GM21526 (cell line): Measurements from ENCODE around the gene SMIM31.

Experiments
- ATAC-seq: cut with Tn5 transposase; IDR thresholded peaks from one replicate; pipeline ENCODE4 v1.9.1; 2021; ENCODE audit warnings: moderate library complexity; ENCODE audit not compliant: unreplicated experiment, low FRiP score

Gene SMIM31

DNA sequence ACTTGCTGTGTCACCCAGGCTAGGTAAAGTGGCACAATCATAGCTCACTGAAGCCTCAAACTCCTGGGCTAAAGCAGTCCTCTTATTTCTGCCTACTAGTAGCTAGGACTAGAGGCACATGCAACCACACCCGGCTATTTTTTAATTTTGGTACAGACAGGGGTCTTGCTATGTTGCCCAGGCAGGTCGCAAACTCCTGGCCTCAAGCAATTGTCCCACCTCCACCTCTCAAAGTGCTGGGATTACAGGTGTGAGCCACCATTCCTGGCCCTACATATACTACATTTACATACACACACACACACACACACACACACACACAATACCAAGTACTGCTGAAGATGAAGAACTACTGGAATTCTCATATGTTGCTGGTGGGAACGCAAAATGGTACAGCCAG, 26.9 kb downstream of the SMIM31 start:
- ATAC-seq: no peak

DNA sequence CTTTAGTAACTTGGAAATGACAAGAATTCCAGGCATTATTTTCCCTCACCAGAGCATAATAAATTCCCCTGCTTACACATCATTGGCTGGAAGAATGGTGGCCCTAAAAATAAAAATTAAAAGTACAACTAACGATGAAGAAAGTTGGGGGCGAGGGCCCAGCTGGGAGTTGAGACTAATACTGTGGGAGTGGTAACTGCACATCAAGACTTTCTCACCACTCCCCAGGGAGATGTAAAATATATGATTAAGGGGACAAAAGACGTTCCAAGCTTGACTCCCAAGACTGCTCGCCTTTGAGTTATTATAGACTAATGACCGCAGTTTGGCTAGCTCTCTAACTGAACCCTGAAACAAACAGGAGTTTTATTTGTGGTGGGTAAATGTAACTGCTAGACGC, 30.0 kb downstream of the SMIM31 start:
- no peak for ATAC-seq

DNA sequence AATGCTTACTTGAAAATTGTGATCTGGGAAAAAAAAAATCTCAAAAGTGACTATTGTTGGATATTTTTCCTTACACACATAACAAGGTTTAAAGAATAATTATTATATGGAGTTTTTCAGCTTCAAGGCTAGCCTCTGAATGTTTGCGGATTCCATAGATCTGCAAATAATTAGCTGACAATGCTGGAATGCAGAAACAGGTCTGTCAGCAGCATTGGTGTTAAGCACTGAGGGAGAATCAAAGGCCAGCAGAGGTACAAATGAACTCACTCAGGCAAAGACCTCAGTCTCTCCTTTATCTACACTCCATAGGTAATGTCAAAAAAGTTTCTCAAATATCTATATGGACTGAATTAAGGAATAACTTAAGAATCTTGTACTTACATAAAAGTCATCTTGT, 35.1 kb downstream of the SMIM31 start:
- no peak for ATAC-seq

DNA sequence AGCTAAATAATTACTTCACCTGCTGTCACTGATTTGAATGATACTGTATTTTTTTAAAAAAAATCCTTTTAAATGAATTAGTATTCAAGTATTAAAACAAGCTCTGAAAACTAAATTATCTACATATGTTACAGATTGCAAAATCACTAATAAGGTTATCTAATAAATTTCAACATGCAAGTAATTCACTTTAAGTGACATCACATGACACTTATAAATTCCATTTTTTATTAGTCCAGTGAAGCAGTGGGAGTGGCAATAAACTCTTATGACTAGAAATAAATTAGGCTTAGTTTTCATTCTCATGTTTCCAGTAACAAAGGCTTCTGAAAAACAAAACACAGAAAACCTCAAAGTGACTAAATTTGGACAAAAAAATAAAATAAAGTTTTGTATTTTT, 36.3 kb downstream of the SMIM31 start:
- ATAC-seq: no peak

DNA sequence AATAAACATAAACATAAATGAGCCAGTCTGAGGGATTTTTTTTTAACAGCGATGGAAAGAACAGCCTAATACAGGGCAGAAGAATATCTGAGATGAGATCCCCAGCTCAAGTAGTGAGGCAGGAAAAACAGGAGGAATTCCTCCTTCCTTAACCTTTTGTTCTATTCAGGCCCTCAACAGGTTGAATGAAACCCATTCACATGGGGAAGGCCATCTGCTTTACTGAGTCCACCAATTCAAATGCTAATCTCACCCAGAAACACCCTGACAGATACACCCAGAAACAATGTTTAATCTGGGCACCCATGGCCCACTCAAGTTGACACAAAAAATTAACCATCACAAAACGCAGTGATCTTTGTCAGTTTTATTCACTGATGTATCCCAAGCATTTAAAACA, 45.5 kb downstream of the SMIM31 start:
- ATAC-seq: no peak

DNA sequence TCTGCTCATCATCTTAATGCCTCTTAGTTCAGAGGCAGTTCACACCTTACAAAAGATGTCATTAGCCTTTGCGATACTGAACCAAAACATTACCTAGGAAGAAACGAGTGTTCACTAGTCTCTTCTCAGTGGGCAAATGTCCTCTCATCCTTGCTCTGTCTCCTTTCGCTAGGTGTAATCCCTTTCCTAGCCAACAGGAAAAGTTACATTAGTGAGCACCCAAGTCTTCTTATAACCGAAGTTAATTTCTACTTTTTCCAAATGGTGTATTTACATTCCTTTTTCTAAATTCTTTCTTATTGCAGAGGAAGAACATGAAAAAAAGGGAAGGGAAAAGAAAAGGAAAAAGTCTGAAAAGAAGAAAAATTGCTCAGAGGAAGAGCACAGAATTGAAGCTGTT, 46.9 kb downstream of the SMIM31 start:
- ATAC-seq: no peak

DNA sequence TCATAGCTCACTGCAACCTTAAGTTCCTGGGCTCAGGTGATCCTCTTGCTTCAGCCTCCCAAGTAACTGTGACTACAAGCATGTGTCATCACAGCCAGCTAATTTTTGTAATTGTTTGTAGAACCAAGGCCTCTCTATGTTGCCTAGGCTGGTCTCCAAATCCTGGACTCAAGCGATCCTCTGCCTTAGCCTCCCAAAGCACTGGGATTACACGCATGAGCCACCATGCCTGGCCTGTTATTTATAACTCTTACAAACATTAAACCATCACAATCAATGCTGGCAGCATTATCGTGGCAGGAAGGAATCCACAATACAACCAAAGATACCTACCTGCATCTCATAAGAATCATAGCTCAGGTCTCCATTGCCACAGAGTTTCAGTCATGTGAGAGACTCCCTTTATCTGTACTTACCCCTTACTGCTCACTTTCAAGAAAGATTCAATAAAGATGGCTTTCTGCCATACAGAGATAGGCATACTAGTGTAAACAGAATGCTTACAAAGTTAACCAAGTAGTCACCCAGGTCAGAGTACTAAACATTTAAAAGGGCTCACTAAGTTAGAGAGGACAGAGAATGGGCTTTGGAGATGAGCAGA, 48.5 kb downstream of the SMIM31 start:
- ATAC-seq: no peak

DNA sequence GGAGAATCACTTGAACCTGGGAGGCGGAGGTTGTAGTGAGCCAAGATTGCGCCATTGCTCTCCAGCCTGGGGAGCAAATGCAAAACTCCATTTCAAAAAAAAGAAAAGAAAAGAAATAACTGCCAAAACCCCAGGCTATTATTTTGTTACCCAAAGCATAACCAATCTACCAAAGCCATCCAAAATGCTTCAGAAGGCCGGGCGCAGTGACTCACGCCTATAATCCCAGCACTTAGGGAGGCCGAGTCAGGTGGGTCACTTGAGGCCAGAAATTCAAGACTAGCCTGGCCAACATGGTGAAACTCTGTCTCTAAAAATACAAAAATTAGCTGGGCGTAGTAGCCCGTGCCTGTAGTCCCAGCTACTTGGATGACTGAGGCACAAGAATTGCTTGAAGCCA, 49.8 kb downstream of the SMIM31 start:
- ATAC-seq: no peak

DNA sequence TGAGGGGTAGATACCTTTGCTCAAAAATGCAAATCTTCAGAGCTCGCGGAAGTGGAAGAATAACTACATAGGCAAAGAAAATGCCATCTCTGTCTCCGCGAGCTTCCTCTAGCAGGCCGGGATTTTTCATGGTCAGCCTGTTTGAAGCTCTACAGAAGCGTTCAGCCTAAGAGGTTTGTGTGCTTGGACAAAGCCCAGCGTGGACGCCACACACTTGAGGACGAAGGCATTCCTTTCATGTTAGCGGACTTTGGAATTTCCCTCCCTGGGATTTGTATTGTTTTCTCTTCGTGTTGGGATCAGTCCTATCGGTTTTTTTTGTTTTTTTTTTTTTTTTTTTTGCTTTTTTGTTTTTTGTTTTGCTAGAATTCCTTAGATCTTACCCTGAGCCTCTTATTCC, 53.7 kb downstream of the SMIM31 start:
- ATAC-seq: no peak

DNA sequence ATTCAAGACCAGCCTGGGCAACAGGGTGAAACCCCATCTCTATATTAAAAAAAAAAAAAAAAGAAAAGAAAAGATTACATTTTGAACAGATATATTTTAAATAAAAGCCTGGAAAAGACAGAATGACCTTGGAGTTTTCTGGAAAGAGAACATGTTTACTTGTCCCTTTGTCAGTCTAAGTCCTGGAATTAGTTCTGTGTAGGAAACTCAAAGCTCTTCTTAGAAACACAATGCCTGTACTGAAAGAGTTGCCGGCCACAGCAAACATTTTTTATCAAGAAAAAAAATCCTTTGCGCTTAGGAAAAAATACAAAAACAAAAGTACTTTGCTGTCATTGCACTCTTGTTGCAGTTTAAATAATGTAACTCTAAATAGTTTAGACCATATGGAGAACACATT, 59.6 kb downstream of the SMIM31 start:
- no peak for ATAC-seq

DNA sequence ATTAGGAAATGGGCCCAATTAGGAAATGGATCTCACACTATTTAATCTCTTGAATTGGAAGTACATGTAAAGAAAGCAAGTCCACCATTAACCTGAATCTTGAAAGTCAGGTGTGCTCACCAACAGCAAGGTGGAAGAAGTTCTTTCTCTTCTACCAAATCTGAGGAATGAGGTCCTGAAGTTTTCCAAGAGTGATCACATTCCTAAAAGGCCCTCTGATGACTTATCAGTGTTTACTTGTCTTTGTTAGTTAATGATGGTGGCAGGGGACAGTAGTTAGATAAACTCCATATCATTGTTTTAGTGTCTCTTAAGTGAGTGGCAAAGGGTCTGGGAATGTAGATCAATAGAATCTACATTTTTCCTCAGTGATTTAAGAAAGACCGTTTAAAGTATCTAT, 61.8 kb downstream of the SMIM31 start:
- ATAC-seq: no peak

DNA sequence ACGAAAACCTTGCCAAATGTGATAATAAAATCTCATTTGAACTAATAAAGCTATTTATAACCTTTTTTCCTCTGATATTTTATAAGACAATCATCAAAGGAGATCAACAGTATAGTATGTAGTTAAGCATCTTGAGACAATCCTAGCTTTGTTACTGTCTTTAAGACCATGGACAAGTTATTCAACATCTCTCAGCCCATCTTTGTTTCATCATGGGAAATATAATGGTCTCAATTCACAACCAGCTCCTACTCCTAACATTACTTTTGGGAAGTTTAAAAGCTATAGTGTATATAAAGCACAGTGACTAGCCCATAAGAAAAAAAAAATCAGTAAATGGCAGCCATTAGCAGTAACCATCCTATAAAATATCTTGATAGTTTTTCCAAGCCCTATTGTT, 65.4 kb downstream of the SMIM31 start:
- no peak for ATAC-seq

DNA sequence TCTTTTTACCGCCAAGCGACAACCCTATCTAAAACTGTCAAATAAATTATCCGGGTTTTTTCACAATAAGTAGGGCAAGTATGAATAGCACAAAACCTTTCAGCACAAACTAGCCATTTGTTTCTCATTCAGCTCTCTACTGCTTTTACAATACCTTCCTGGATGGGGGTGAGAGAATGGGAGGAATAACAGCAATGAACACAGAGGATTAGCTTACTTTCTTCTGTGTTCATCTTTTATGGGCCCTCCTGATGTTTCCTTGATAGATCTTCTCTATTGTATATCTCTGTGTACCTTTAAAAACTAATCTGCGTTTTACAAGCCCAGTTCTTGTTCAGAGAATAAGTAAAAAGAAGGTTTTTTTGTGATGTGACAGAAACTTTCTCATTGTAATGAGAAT, 67.8 kb downstream of the SMIM31 start:
- no peak for ATAC-seq

DNA sequence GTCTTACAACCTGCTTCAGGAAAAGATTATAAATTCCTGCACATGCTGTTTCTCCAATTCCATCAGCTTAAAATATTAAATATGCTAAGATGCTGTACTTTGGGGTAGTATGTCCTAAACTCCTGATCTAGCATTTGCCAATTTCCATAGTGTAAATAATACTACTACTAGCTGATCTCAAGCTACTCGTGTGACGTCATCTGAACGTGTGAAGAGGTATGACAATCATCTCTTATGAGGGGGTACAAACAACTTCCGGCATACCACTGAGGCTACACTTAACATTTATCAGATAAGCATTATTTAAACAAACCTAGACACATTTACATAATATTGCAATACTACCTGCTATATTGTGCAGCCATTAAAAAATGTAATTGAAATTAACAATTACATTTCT, 70.7 kb downstream of the SMIM31 start:
- ATAC-seq: no peak

DNA sequence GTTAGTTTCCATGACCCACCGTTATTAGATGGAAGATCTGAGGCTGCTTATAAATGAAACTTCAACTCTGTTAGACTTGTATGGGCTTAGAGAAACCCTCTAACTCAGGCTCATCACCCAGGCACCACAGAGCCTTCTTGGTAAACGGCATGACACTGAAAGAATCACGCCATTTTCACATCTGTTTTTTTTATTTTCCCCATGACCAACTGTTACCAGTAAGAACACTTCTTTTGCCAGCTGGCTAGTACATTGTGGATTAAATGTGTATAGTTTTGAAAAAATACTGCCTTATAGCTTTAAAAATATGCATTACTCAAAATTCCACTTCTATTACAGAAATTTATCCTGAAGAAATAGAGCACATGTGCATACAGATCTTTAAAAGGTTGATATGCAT, 75.0 kb downstream of the SMIM31 start:
- ATAC-seq: no peak

DNA sequence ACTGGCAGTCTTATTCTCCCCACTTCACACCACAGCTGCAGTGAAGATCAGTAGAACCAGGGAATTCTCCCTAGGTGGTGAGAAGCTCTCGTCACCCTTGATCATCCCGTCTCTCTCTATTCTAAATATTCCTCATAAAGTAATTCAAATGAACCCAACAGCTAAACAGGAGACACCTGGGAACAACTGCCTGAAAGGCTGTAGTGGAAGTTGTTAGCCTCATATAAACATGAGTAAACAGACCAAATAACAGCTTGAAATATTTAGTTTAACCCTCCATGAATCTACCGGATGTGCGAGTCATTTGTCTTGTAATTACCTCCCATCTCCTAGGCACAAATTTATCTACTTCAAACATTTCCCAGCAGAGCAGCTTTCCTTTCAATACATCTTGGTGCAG, 92.6 kb downstream of the SMIM31 start:
- no peak for ATAC-seq

DNA sequence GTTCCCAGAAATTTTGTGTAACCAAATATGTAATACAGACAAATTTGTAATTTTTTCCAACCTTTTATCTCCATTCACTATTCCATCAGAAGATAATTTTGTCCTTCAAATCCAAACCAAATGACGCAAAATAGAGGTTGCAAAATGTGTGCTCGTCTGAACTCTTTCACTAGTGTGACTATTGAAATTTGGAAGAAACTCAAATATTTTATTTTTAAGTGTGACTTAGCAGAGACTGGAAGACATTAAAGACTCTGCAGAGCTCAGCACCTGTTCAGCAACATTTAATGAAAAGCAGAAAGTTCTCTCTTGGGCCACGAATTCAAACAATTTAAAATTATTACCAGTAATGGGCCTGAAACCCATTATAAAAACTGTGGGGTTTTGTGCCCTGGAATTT, 93.1 kb downstream of the SMIM31 start:
- ATAC-seq: no peak

DNA sequence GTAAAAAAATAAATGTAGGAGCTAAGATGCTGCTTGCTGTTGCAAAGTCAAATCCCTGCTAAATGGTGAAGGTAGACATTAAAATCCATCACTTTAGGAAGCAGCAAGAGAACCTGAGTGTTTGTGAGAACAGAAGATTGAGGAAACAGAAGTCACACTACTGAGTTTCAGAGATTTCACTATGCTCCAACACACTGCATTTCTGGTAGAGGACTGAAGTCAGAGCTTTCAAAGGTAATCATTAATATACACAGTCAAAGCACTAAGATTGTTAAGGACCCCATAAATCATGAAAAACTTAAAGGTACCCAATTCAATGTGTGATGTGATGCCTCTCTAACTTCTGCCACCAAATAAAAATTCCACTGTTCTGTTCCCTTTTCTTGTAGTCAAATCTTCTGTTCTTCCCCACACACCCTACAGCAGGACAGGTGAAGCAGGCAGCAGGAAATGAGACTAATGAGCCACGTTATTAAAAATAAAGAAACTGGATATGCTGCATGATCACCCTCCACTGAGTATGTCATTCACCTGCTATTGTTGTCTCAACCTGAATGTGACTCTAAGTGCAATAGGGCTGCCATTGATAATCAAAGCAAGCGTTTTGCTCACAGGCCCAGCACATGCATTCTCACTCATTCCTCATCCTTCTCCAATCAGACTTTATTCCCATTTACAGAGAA, 94.2 kb downstream of the SMIM31 start:
- ATAC-seq: no peak
